Anterior cingulate cortex (tissue), 58 donors: ENCODE measurements around the gene RAPGEF2.

Experiments
- DNase-seq, 58 donors: peaks; one replicate each; lab custom pipeline; 2025; lab: John Stamatoyannopoulos, UW

The RAPGEF2 gene

GRCh38 chr4:159129814-159130550, 27.1 kb downstream of the RAPGEF2 start:
- no peak for DNase-seq

DNA sequence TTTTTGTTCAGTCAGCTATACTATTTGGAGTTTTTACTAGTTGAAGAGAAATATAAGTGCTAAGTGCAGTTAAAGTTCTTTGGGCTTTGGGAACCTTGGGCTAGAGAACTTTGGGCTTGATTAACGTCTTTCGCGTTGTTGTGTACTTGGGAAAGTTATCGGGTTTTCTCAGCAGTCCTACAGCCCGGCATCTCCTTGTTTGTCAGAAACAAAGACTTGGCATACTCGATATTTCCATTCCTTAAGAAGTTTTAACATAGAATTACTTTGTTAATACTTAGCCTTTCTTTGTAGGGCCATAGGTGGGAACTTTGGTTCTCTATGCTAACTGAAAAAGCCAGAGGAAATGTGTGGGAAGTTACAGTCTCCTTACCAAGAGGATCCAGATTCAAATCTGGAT, 28.7 kb downstream of the RAPGEF2 start:
- DNase-seq, result no peak

DNA sequence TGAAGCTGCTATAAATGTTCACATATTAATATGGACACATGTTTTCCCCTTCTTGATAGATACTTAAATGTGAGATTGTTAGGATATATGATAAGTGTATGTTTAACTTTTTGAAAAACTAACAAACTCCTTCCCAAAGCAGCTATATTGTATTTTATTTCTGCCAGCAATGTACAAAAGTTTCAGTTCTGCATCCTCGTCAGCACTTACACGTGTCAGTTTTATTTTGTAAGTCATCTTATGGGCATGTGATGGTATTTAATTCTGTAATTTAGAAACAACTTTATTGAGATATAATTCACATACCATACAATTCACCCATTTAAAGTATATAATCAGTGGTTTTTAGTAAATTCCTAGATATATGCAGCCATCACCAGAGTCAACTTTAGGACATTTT, 31.6 kb downstream of the RAPGEF2 start:
- no peak for DNase-seq

GRCh38 chr4:159137176-159137575, 34.3 kb downstream of the RAPGEF2 start:
- no peak for DNase-seq

- DNase-seq, result no peak
Measured at GRCh38 chr4:159138436-159138835, 35.6 kb downstream of the RAPGEF2 start.

- DNase-seq, result no peak
Measured at GRCh38 chr4:159141193-159141592, 38.3 kb downstream of the RAPGEF2 start.

DNA sequence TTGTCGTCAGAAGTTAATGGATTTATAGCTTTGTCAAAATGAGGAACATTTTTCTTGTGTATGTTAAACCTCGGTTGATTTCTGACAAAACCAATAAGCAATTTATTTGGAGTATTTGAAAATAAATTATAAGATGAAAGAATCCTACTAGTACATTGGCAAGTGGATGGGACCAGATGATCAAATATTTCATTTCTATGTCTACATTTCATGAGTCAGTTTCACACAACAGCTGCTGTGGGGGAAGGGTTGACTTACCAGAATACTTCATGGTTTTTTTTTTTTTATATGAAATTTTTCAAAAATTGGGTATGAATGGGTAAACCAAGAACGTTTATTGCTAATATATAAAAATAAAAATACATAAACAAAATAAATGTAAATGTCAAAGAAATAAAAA, 39.4 kb downstream of the RAPGEF2 start:
- DNase-seq, result peak in 7 of 58 donors; percentile 1 to 22 (median 6)

DNA sequence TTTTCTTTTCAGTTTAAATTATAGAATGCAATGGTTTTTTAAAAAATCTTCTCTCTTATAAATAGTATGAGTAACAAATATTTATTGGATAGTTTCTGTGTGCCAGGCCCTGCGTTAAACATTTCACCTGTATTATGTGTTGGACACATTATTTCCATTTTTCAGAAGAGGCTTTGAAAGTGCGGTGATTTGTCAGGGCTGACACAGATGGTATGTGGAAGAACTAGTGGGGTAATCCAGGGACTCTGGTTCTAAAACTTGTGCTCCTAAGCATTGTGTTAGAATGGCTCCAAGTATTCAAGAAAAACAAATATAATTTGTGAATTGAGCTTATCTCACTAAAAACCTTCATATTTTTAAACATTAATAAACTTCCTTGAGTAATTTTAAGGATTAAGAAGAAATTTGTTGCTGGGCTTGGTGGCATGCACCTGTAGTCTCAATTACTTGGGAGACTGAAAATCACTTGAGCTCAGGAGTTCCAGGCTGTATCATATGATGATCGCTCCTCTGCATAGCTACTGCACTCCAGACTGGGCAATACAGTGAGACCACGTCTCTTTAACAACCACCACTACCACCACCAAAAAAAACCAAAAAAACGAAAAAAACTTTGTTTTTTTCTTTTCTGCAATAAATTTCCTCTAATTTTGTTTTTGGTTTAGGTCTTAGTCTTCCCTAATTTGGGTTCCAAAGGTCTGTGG, 40.0 kb downstream of the RAPGEF2 start:
- no peak for DNase-seq

GRCh38 chr4:159143687-159144086, 40.8 kb downstream of the RAPGEF2 start:
- no peak for DNase-seq

- DNase-seq, result no peak
Measured at GRCh38 chr4:159144112-159144694, 41.3 kb downstream of the RAPGEF2 start.

DNA sequence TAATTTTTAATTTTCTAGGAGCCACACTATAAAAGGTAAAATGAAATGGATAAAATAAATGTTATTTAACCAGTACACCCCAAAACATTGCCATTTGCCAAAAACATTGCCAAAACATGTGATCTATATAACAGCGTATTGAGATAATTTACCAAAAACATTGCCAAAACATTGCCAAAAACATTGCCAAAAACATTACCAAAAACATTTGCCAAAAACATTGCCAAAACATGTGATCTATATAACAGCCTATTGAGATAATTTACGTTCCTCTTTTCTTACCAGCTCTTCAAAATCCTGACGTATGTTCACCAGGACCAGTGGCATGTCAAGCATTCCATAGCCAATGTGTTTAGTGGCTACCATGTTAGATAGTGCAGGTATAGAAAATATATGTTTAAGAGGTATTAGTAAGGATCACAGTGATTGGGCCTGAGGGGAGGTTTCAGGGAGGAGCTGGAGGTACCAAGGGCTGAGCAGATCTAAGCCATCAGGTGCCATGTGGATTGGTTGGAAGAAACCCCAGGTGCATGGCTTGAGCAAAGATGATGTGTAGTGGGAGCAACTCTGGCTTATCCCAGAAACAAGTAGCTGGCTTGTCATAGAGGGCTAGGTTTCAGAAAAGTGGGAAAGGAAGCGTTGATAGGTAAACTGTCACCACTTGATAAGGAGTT, 42.6 kb downstream of the RAPGEF2 start:
- no peak for DNase-seq

GRCh38 chr4:159145992-159146330, 43.1 kb downstream of the RAPGEF2 start:
- DNase-seq, result no peak

GRCh38 chr4:159146488-159146887, 43.6 kb downstream of the RAPGEF2 start:
- DNase-seq, result no peak

GRCh38 chr4:159148441-159148840, 45.6 kb downstream of the RAPGEF2 start:
- no peak for DNase-seq

GRCh38 chr4:159149666-159150065, 46.8 kb downstream of the RAPGEF2 start:
- DNase-seq, result no peak

DNA sequence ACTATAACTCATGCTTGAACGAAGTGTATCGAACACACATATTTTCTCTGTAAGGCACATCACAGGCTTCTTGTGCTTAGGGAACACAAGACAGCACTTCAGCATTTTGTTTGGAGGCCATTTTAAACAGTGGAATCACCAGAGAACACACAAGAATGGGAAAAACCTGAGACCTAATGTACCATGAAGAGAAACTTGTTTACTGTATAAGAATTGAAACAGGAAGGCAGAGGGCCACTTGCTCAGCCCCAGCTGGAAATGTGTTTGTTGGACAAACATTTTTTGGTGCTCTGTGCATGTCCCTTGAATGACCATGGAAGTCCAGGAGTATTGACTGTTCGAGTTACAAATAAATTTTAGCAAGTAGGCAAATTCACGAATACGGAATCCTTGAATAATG, 47.5 kb downstream of the RAPGEF2 start:
- DNase-seq, result no peak

DNA sequence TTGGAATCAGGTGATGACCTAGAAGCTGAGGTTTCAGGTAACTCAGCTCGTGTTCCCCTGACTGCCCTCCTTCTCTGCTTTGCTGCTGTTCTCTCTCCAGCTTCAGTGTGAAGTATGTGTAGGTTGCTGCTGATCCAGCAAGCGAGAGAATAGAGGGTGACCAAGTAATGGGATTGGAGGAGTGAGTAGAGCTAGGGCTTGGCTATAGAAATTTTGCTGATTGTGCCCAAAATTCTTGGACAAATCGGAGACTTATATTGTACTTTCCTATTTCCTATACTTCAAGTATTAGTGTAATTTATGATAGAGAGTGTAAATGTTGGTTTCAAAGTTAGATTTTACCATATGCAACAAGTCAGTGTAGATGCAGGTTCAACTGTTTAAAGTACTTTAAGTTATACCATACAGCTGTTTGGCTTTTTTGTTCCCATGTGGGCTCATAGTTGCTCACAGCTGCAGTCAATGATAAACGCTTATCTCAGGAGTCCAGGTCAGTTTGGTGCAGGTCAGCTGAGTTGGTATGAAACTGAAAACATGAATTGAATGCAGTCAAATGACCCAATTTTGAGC, 48.0 kb downstream of the RAPGEF2 start:
- DNase-seq, result no peak

DNA sequence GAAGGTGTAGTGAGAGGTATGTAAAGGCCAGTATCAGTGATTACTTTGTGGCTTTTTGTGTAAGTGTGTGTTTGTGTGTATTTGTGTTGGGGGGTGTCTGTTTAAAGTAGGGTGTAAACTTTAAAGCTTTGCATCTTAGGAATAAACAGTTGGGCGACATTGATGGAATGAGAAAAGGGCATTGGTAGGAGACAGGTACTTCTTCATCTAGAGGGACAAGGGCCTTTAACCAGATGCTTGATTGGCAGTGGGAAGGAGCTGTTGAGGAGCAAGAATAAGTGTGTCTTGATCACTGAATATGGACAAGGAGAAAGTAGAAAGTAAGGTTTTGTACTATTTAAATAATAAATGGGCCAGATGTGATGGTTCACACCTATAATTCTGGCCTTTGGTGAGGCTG, 48.8 kb downstream of the RAPGEF2 start:
- DNase-seq, result no peak

- DNase-seq, result no peak
Measured at GRCh38 chr4:159152181-159152580, 49.3 kb downstream of the RAPGEF2 start.

- no peak for DNase-seq
Measured at GRCh38 chr4:159153669-159154068, 50.8 kb downstream of the RAPGEF2 start.

DNA sequence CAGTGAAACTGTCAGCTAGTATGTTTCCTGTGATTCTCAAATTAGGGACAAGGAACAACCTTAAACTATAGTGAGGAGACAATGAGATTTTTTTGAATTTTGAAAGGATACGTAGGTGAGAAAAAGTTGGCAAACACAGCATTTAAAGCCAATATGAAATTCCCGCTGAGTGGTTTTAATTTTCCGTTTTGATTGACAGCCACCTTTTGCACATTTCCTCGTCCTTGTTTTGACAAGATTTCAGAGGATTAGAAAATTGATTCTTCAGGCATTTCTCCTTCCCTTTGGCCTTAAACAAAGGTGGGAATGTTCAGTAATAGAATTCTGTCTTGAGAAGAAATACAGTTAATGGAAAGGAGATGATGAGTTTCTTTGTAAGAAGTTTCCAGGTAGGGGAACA, 52.2 kb downstream of the RAPGEF2 start:
- no peak for DNase-seq
